ENCODE measurements around the gene RUBCN.
"Not testable (repeated sequence)": the region's sequence is repeated elsewhere in the genome, so short reads cannot be mapped to it uniquely, and the experiment has no call there.

RUBCN gene

GRCh38 chr3:197682713-197683112 is 54.0 kb downstream of the RUBCN start:
- no peak for DNase-seq

DNA sequence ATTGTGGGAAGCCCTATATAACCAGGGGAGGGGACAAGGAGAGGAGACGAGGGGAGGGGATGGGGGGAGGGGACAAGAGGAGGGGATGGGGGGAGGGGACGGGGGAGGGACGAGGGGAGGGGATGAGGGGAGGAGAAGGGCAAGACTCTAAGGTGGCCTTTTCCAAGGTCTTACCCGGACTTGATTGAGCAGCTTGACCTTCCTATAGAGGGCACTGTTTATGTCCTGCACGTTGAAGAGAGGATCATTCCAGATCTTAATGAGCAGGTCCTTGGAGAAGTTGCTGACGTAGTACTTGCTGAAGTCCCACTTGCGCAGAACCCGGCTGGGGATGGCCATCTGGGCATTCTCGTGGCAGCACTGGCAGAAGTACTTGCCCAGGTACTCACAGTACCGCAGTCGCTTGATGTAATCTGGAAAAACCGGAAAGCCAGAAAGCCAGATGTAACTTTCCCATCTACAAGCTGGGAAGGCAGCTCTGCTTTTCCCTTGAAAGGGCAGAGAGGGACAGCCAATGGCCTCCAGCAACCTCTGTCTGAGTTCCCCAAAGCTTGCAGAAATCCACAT is 55.7 kb downstream of the RUBCN start:
- DNase-seq: no peak

GRCh38 chr3:197675951-197676350 is 60.8 kb downstream of the RUBCN start:
- DNase-seq: no peak

- no peak for DNase-seq
Observed at GRCh38 chr3:197675563-197675860, 61.2 kb downstream of the RUBCN start.

DNA sequence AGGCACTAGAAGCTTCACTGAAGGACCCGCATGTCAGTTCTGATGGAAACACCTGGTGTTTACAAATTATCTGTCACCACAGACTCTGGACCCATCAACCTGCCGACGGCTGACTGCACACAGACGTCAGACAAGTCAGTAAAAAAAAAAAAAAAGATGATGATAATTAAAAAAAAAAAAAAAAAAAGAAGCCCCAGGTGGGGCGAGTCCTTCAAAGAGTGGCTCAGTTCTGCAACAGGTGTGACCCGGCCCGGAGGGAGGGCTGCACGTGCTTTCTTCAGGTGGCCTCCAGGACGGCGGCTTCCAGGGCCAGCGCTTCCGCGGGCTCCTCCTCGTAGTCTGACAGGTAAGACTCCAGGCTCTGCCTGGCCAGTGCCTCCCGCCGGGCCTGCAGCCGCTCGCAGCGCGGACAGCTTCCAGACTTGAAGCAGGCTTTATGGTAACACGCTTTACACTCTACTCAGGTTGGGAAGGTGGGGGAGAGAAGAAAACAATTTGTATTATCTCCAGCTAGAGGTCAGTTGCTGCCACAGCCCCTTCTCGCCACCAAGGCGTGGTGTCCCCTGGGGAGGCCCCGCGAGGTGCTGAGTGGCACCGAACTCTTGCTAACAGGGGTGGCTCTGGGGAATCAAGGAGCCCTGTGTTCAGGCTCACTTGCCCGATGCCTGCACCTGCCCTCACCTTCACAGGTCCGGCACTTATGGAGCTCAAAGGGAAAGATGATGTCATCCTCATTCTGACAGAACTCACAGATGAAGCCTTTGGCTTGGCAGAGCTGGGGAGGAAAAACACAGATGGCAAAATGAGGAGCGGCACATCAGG is 61.8 kb downstream of the RUBCN start:
- no peak for DNase-seq

GRCh38 chr3:197673170-197673569 is 63.5 kb downstream of the RUBCN start:
- DNase-seq: no peak

DNA sequence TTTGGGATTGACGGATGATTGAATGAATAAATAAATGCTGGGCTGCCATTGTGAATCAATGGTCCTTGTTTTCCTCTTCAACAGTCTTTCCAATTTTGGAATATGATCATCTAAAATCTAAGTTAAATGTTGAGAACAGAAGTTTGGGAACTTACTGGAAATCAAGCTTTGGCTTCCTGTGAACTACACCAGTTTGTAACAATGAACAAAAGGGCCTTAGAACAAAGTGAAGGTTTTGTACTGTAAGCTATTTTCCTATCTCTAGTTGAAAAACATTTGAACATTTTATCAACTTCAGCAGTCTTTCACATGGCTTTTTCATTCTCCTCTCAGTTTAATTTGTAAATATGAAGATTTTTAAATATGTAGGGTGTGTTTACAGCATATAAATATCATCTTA is 66.3 kb downstream of the RUBCN start:
- no peak for DNase-seq

DNA sequence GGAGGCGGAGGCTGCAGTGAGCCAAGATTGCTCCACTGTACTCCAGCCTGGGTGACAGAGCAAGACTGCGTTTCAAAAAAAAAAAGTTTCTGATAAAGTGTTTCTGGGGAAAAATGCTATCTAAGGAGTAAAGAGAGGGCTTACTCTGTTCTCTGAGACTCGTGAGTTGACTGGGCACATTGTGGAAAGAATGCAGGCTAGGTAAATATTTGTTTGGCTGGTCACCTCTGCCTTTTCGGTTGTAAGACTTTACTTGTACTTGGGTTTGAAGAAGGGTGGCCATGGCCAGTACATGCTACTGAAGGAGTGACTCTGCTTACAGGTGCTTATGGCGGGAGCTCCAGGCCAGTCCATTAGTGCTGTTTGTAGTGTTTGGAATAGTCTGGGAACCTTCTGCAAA is 68.7 kb downstream of the RUBCN start:
- no peak for DNase-seq

DNA sequence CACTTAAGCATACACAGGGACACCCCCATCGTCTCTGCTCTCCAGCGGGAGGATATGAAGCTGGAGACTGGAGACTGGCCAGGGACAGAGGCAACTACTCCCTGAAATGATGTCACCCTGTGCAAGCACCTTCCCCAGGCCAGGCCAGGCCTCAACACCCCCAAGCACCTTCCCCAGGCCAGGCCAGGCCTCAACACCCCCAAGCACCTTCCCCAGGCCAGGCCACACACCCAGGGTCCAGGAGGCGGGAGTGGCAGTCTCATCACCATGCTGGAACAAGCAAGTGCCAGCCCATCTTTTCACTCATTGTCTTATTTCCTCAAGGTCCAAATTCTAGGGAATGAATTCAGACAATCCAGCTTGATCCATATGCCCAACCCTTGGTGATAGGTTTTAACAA is 69.4 kb downstream of the RUBCN start:
- not testable (repeated sequence) for DNase-seq

DNA sequence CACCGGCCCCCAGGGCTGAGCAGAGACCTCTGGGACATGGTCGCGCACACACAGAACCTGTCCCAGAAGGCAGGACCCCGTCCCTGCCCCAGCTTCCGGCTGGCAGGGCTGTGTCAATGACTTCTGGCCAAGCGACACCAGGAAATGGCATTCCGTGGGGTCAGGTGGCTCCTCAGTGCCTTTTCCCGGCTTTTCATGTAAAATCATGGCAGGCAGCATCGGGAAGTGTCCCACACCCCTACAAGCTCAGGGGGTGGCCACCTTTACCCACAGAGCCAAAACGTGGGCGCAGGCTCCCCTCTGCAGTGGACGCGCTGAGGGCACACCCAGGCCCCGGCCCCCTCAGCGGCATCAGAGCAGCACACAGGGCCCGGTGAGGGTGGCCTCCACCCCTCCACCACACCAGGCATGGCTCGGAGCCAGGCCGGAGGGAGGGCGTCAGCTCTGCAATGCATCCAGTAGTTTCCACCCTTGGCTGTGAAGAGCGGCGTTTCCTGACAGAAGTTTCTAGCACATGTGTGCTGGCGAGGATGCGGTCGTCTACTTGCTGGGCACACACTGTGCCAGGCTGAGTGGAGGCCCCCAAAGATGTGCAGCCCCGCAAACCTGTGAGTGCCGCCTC is 70.4 kb downstream of the RUBCN start:
- not testable (repeated sequence) for DNase-seq

DNA sequence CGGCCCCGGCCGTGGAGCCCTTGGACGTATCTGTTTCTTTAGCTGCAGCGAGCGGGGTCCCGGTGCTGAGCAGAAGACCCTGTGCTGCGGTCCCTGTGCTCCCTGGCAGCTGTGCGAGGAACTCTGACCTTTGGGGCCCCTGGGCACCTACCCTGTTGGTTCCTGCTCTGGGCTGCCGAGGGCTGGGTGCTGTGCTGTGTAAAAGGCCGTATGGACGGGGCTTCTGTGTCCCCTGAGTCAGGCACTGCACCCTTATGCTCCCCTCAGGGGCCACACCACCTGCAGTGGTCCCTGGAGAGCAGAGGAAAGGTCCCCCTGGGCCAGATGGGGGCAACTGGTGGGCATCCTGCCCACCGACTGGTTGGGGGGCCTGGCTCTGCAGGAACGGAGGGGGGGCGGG is 71.2 kb downstream of the RUBCN start:
- not testable (repeated sequence) for DNase-seq

GRCh38 chr3:197665142-197665491 is 71.6 kb downstream of the RUBCN start:
- not testable (repeated sequence) for DNase-seq

DNA sequence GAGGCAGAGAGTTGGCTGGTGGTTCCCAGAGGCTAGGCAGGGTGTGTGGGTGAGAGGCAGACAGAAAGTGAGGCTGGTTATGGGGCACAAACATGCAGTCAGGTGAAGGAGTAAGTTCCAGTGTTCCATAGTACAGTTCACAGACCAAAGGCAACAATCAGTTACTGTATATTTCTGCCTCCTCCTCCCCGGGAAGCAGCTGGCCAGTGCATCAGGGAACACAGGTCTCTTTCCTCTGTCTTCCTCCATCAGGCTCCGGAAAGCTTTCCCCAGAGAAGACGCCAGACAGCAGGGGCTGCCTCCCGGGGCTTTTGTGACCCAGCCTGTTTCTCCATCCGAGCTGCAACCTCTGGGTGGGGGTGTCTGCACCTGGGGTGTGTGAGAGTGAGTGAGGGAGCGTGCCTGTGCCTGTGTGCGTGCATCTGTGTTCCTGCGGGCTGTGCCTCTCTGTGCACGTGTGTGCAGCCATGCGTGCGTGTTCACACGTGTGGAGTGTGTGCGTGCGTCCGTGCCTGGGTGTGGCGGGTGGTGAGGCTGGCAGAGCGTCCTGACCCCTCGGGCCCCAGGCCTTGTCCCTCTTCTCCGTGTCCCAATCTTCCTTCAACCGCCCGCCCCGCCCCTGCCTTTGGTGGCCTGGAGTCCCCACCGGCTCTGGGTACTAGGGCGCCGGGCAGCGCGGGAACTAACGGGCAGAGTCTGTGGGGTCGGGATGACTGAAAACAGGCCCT is 72.1 kb downstream of the RUBCN start:
- not testable (repeated sequence) for DNase-seq

GRCh38 chr3:197663367-197664140 is 73.2 kb downstream of the RUBCN start:
- not testable (repeated sequence) for DNase-seq

DNA sequence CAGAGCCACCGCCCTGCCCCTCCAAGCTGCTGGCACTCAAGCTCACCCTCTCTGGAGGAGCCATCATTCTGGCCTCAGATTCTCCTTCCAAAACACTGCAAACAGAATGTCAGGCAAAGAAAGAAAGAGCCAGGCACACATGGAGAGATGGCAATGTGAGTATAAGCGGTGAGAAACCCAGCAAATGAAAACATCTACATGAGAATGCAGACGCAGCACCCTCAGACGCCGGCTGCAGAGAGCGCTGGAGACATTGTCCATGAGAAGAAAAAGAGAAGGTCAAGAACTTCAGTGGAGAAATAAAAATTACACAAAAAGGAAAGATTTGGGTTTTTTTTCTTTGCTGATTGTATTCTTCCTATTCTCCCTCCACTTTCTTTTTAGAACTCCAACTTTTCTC is 74.4 kb downstream of the RUBCN start:
- not testable (repeated sequence) for DNase-seq

GRCh38 chr3:197661874-197662273 is 74.8 kb downstream of the RUBCN start:
- DNase-seq: not testable (repeated sequence)

DNA sequence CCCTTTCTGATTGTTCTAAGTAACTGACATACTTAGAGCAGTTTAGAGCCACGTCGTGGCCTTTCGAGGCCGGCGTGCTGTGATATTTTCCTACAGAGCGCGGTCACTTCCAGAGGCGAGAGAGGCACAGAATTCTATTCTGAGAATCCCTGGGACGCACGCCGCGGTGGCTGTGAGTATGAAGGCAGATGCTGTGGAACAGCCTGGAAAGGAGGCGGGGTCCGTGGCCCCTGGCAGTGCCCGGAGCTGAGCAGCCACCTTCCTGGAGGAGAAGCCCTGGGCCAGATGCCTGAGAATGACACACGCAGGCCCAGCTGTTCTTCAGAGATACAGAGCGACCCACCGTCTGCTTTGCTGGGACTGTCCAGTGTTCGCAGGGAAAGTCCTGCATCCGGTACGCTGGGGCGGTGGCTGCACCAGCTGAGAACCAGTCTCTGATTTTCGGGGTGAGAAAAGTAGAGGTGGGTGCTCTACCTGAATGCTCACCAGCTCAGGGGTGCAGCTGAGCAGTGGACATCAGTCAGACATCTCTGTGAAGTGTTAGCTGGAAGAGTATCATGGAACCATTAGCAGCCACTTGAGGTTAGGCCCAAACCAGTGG is 75.4 kb downstream of the RUBCN start:
- not testable (repeated sequence) for DNase-seq

DNA sequence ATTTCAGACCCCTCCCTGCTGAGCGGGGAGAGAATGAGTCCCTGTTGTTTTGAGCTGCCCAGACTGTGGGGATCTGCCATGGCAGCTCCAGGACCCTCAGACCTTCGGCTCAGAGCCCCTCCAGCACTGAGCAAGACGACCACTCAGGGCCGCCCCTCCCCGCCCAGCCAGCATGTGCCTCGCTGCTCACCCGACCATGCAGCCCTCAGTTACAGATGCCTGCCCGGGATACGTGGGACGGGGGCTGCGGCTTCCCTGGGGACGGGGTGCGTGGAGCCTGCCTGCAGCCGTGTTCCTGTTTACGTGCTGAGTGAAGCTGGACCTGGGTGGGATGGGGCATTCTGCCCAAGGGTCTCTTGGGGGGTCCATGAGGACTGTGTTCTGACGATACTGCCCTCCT is 77.0 kb downstream of the RUBCN start:
- not testable (repeated sequence) for DNase-seq

DNA sequence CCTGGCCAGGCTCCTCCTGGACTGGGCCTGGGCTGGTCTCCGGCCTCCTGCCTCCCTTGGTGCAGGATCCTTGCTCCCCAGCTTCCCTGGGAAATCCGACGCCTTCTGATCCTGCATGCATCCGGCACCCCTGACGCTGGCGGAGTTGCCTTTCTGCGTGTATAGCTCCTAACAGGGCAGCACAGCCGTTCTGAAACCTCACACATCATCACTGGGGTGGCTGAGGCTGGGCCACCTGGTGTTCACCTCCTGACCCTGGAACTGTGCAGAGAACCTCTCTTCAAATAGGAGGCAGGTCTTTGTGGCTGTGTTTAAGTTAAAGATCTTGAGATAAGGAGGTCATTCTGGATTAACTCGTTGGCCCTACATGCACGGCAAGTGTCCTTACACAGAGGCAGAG is 77.6 kb downstream of the RUBCN start:
- DNase-seq: not testable (repeated sequence)

- DNase-seq: not testable (repeated sequence)
Observed at GRCh38 chr3:197658706-197659105, 78.0 kb downstream of the RUBCN start.

- not testable (repeated sequence) for DNase-seq
Observed at GRCh38 chr3:197657541-197658292, 79.0 kb downstream of the RUBCN start.

DNA sequence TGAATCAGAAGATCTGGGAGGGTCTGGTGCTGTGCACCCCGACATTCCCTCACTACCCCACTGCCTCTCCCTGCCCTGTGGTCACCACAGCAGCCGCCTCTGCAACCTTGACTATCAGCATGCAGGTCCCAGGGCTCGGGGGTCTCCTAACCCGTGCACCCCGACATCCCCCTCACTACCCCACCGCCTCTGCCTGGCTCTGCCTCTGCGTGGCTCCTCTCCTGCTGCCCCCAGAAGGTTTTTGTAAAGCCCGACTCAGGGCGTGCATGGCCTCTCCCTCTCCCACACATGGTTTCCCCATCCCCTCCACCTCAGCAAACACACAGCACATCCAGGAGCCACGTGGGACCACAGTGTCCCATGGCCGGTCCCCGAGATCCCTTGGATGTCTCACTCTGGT is 79.7 kb downstream of the RUBCN start:
- not testable (repeated sequence) for DNase-seq
